Adrenal gland (tissue), 5 donors: ENCODE results near the gene LMBRD2.

Experiments
- CTCF ChIP-seq, 6 experiments: fragments of 450-650 bp in 4 of 6; fragments of 200-600 bp in 2 of 6; sonication (generic) in 1 of 6; IDR thresholded peaks; 1 replicate in 5 of 6; 2 replicates in 1 of 6; pipeline versions ENCODE4 v1.5.1 to v1.8.0; 2016 to 2021; ENCODE audit warnings: antibody characterized with exemption in 6 of 6, mild to moderate bottlenecking in 2 of 6, moderate library complexity in 1 of 6
- POLR2A ChIP-seq, 2 donors: fragments of 450-650 bp; IDR thresholded peaks; one replicate each; pipeline ENCODE4 v1.6.1; 2017; ENCODE audit warnings: antibody characterized with exemption in 2 of 2, mild to moderate bottlenecking in 2 of 2, moderate library complexity in 1 of 2
- donor health status: DM: no; HTN: no; CAD: no.

- TF ChIP-seq CTCF (IDR thresholded peaks at IDR 0.05) (no peak), POLR2A (IDR thresholded peaks at IDR 0.05) (no peak)
These were observed 924 bp upstream of the LMBRD2 start for GRCh38 chr5:36152324-36153297.
